Measurements from ENCODE around the gene PAX5.
A peak's percentile ranks its signal among the peaks of the same experiment; 100 is the strongest.

Gene PAX5

DNA sequence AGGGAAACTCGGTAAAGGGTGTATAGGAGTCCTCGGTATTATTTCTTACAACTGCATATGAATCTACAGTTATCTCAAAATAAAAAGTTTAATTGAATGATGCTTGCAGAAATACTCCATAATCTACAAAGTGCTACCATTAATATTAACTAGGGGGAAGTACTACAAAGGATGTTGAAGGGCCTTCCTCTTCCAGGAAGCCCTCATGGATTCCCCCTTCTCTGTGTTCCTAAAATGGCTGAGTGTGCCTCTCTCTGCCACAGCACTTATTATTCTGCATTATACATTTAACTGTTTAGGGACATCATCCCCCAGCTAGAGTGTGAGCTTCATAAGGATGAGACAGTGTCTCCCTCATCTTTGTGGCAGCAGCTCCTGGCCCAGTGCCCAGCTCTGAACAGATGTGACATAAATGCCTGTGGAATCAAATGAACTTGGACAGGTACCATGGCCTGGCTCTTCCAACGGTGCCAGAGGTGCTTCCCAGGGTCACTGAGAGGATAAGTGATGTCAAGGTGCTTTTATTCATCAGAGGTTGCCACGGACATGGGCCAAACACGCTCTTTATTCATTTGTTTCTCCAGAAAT lies 99.5 kb downstream of the PAX5 start:
- Histone ChIP-seq H3K4me2 (peak overlapping the region in 1 of 11 experiments; percentile 32; a peak in 1 of 22 replicates), H3K27me3 (no peaks in the 10 kb centered on the region; a peak in 1 of 22 replicates), H3K4me1 (peaks cover 15 to 28% (median 19%) of the 10 kb centered on the region in 10 experiments), H3K27ac (no peak overlapping the region), H3K9me3 (replicated peaks in 1 of 11) (peaks cover 0 to 20% (median 8%) of the 10 kb centered on the region in 11 experiments; a peak in 12 of 22 replicates), H3K9ac (no peak overlapping the region), H3K4me3 (no peak overlapping the region), H4K20me1 (peaks cover 0 to 99% (median 64%) of the 10 kb centered on the region in 11 experiments; a peak in 15 of 22 replicates), H3K36me3 (peaks cover 0 to 99% (median 77%) of the 10 kb centered on the region in 11 experiments; a peak in 16 of 22 replicates)
- TF ChIP-seq Cebpa-rat (IDR thresholded peaks at IDR 0.05) = no peak

DNA sequence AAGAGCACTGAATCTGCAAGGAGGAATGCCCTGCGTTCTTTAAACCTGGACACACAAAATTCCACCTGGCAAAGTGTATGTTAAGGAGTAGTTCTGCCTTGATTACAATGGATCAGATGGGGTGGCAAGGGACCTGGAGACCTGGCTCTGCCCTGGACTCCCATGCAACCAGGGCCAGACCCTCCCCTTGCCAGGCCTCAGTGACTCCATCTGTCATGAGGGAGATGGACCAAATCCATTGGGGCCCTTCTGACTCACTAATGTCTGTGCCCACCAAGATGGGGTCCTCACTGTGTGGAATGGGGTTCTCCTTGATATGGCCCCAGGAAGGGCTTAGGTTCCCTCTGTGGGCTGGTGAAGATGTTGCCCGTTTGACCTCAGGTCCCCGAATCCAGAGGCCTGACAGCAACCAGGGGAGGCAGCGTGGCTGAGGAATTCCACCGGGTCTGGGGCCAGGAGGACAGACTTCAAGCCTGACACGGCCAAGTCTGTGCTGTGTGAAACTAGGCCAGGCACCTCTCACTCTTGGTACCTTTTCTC lies 100.3 kb downstream of the PAX5 start:
- Histone ChIP-seq H3K27ac (no peak overlapping the region), H3K27me3 (no peaks in the 10 kb centered on the region; a peak in 1 of 22 replicates), H3K9ac (no peak overlapping the region), H3K9me3 (replicated peaks in 1 of 11) (peaks cover 0 to 20% (median 8%) of the 10 kb centered on the region in 11 experiments; a peak in 12 of 22 replicates), H4K20me1 (peaks cover 0 to 99% (median 70%) of the 10 kb centered on the region in 11 experiments; a peak in 17 of 22 replicates), H3K4me1 (peaks cover 22 to 28% (median 24%) of the 10 kb centered on the region in 10 experiments), H3K36me3 (peaks cover 0 to 97% (median 73%) of the 10 kb centered on the region in 11 experiments; a peak in 16 of 22 replicates), H3K4me3 (no peak overlapping the region), H3K4me2 (no peak overlapping the region)
- no peak for TF ChIP-seq Cebpa-rat (IDR thresholded peaks at IDR 0.05)

DNA sequence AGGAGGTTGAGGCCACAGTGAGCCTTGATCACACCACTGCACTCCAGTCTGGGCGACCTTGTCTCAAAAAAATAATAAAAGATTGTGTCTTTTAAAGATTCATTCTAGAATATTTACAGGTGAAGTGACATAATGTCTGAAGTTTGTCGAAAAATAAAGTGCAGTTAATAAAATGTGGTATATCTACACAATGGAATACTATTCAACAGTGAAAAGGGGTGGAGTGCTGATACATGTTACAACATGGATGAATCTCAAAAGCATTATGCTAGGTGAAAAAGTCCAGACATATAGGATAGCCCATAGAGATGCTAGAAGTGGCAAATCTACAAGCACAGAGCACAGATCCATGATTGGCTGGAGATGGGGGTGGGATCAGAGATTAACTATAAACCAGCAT lies 101.9 kb downstream of the PAX5 start:
- Histone ChIP-seq H3K36me3 (peaks cover 0 to 97% (median 66%) of the 10 kb centered on the region in 11 experiments; a peak in 16 of 22 replicates), H3K4me3 (no peak overlapping the region), H3K4me1 (peaks cover 27 to 36% (median 32%) of the 10 kb centered on the region in 10 experiments), H3K9ac (no peak overlapping the region), H3K4me2 (no peak overlapping the region), H4K20me1 (peaks cover 0 to 99% (median 69%) of the 10 kb centered on the region in 11 experiments; a peak in 17 of 22 replicates), H3K9me3 (replicated peaks in 1 of 11) (peaks cover 0 to 20% (median 8%) of the 10 kb centered on the region in 11 experiments; a peak in 12 of 22 replicates), H3K27me3 (no peaks in the 10 kb centered on the region; a peak in 1 of 22 replicates), H3K27ac (no peak overlapping the region)
- no peak for TF ChIP-seq Cebpa-rat (IDR thresholded peaks at IDR 0.05)

DNA sequence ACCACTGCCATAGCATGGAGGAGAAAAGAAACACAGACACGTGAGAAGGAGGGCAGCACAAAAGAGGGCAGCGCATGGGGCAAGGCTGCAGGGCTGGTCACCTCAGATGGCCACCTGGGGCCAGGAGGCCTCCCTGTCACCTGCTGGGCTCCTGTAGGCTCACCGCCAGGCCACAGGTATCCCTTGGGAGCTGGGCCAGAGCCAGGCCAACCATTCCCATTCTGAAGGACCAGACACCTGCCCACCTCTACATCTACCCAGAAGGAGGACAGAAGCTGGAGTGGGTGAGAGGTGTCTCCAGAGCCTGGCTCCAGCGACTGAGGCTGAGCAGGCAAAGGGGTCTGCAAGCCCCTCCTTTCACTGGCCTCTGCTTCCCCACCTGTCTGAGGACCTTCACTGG lies 103.1 kb downstream of the PAX5 start:
- TF ChIP-seq Cebpa-rat (IDR thresholded peaks at IDR 0.05) = no peak
- no peak overlapping the region for H3K4me3 ChIP-seq
- no peaks in the 10 kb centered on the region; a peak in 1 of 22 replicates for H3K27me3 ChIP-seq
- H3K4me1 ChIP-seq = peaks cover 27 to 46% (median 35%) of the 10 kb centered on the region in 10 experiments
- H3K9ac ChIP-seq = no peak overlapping the region
- peak overlapping the region in 3 of 11 experiments; percentile 0 to 21 (median 10); a peak in 4 of 22 replicates for H3K4me2 ChIP-seq
- peaks cover 0 to 97% (median 54%) of the 10 kb centered on the region in 11 experiments; a peak in 16 of 22 replicates for H3K36me3 ChIP-seq
- peaks cover 0 to 99% (median 69%) of the 10 kb centered on the region in 11 experiments; a peak in 17 of 22 replicates for H4K20me1 ChIP-seq
- H3K27ac ChIP-seq = no peak overlapping the region
- H3K9me3 ChIP-seq (replicated peaks in 1 of 11) = peaks cover 0 to 20% (median 8%) of the 10 kb centered on the region in 11 experiments; a peak in 12 of 22 replicates

DNA sequence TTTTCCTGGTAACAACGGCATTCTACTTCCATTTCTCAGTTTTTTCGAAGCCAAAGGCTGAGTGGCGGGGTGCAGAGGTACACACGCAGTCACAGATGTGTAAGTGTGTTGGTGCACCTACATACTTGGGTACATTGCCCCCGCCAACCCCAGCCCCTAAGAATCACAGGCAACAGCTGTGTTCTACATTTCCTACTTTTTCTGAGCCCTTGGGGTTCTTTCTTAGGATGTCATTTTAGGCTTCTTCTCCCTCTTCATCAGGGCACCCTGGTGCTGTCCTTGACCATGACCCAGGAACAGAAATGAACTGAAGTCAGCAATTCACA lies 104.8 kb downstream of the PAX5 start:
- TF ChIP-seq Cebpa-rat (IDR thresholded peaks at IDR 0.05) = no peak
- no peaks in the 10 kb centered on the region; a peak in 1 of 22 replicates for H3K27me3 ChIP-seq
- H3K4me2 ChIP-seq = peak overlapping the region; percentile 9 to 85 (median 67)
- no peak overlapping the region; a peak in 2 of 22 replicates for H3K9ac ChIP-seq
- H3K27ac ChIP-seq = peak overlapping the region in 7 of 11 experiments; percentile 9 to 60 (median 41); a peak in 12 of 22 replicates
- no peak overlapping the region for H3K4me3 ChIP-seq
- peaks cover 0 to 20% (median 8%) of the 10 kb centered on the region in 11 experiments; a peak in 12 of 22 replicates for H3K9me3 ChIP-seq (replicated peaks in 1 of 11)
- peaks cover 27 to 61% (median 46%) of the 10 kb centered on the region in 10 experiments for H3K4me1 ChIP-seq
- H4K20me1 ChIP-seq = peaks cover 0 to 97% (median 67%) of the 10 kb centered on the region in 11 experiments; a peak in 17 of 22 replicates
- peaks cover 0 to 94% (median 51%) of the 10 kb centered on the region in 11 experiments; a peak in 16 of 22 replicates for H3K36me3 ChIP-seq

DNA sequence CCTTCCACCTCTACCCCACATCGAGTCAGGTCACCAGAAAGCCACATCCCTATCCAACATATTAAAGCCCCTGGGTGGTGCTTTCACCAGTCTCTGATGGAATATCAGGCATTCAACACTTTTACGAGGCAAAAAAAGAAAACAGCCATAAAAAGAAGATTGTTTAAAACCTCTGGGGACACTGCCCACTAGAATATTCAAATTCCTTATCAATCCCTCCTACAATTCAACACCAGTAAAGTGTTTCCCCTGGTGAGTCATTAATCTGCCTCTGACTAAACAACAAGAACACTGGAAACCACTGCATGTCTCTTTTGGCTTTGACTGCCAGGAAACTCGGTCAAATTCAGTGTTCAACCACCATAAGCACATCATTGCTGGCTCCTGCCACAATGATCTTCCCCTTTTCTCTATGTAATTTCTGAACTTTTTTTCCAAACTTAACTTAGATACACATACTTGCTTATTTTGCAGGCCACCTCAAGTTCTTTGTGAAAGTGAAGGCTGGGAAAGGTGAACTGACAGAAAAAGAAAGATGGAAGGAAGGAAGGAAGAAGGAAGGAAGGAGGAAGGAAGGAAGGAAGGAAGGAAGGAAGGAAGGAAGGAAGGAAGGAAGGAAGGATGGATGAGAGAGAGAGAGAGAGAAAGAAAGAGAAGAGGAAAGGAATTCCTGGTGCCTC lies 105.3 kb downstream of the PAX5 start:
- Histone ChIP-seq H3K9ac (no peak overlapping the region; a peak in 1 of 22 replicates), H3K27me3 (no peaks in the 10 kb centered on the region; a peak in 1 of 22 replicates), H3K4me1 (peaks cover 30 to 66% (median 51%) of the 10 kb centered on the region in 10 experiments), H3K4me3 (no peak overlapping the region), H3K36me3 (peaks cover 0 to 94% (median 47%) of the 10 kb centered on the region in 11 experiments; a peak in 16 of 22 replicates), H3K9me3 (replicated peaks in 1 of 11) (peaks cover 0 to 20% (median 8%) of the 10 kb centered on the region in 11 experiments; a peak in 12 of 22 replicates), H3K27ac (peak overlapping the region in 7 of 11 experiments; percentile 9 to 60 (median 41); a peak in 13 of 22 replicates), H4K20me1 (peaks cover 0 to 97% (median 65%) of the 10 kb centered on the region in 11 experiments; a peak in 17 of 22 replicates), H3K4me2 (peak overlapping the region; percentile 9 to 85 (median 67))
- no peak for TF ChIP-seq Cebpa-rat (IDR thresholded peaks at IDR 0.05)

DNA sequence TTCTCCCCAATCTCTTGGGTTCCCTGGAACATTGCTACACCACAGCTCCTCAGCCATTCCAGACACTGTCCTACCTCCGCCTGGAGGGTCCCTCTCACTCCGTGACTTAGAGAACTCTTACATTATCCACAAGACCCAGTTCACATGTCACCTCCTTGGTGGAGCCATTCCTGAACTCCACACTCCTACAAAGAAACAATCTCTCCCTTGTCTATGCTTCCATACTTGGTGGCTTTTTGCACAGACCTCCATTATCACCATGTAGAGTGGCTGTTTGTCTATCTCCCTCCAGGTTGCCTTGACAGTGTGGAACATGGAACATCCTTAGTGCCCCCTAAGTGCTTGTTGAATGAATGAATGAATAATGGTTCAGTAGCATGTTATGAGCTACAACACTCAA lies 105.9 kb downstream of the PAX5 start:
- Histone ChIP-seq H3K4me3 (no peak overlapping the region), H3K4me1 (peaks cover 32 to 72% (median 57%) of the 10 kb centered on the region in 10 experiments), H4K20me1 (peaks cover 0 to 97% (median 68%) of the 10 kb centered on the region in 11 experiments; a peak in 17 of 22 replicates), H3K27me3 (no peaks in the 10 kb centered on the region; a peak in 1 of 22 replicates), H3K9ac (no peak overlapping the region), H3K4me2 (peak overlapping the region in 9 of 11 experiments; percentile 15 to 85 (median 61); a peak in 16 of 22 replicates), H3K36me3 (peaks cover 0 to 94% (median 47%) of the 10 kb centered on the region in 11 experiments; a peak in 16 of 22 replicates), H3K9me3 (replicated peaks in 1 of 11) (peaks cover 0 to 17% (median 8%) of the 10 kb centered on the region in 11 experiments; a peak in 12 of 22 replicates), H3K27ac (peak overlapping the region in 5 of 11 experiments; percentile 15 to 60 (median 46); a peak in 6 of 22 replicates)
- no peak for TF ChIP-seq Cebpa-rat (IDR thresholded peaks at IDR 0.05)

DNA sequence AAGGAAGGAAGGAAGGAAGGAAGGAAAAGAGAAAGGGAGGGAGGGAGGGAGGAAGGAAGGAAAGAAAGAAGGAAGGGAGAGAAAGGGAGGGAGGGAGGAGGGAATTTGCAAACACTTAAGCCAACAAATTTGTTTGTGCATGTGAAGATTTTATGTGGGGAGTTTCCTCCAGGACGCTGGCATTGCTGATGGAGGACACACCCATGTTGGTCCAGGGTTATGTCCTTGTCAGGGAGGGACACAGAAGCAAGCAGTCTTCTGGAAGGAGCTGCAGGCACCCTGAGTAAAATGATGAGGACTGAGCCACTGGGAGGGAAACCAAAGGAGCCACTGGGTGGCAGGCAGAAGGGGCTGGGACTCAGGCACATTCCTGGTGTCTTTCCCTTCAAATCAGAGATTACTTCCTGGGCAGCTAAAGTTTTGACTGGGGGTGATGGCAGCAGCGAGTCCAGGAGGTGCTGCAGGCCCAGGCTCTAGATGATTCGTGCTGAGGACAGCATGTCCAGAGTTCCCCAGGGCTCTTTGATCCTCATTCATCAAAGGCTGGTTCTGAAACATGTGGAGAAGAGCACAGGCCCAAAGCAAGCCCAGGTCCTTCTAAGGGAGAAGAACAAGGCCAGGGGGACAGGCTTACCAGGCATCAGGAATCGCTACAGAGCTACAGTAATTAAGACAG lies 109.2 kb downstream of the PAX5 start:
- Histone ChIP-seq H3K4me2 (peak overlapping the region in 7 of 11 experiments; percentile 9 to 66 (median 47); a peak in 11 of 22 replicates), H3K36me3 (peaks cover 0 to 94% (median 48%) of the 10 kb centered on the region in 11 experiments; a peak in 16 of 22 replicates), H4K20me1 (peaks cover 0 to 95% (median 70%) of the 10 kb centered on the region in 11 experiments; a peak in 16 of 22 replicates), H3K27me3 (no peaks in the 10 kb centered on the region), H3K27ac (peak overlapping the region in 3 of 11 experiments; percentile 17 to 37 (median 33); a peak in 3 of 22 replicates), H3K9me3 (replicated peaks in 1 of 11) (peaks cover 0 to 1% (median 0%) of the 10 kb centered on the region in 11 experiments; a peak in 1 of 22 replicates), H3K4me1 (peaks cover 21 to 76% (median 51%) of the 10 kb centered on the region in 10 experiments), H3K9ac (no peak overlapping the region), H3K4me3 (no peak overlapping the region)
- TF ChIP-seq Cebpa-rat (IDR thresholded peaks at IDR 0.05) = no peak
